ENCODE measurements around the gene ZDHHC19.
"Not testable (repeated sequence)": the region's sequence is repeated elsewhere in the genome, so short reads cannot be mapped to it uniquely, and the experiment has no call there.

ZDHHC19 gene

GRCh38 chr3:196203846-196204245 lies 7.4 kb downstream of the ZDHHC19 start:
- DNase-seq (ENCODE audit: low read depth in 3 of 3) = no peak

DNA sequence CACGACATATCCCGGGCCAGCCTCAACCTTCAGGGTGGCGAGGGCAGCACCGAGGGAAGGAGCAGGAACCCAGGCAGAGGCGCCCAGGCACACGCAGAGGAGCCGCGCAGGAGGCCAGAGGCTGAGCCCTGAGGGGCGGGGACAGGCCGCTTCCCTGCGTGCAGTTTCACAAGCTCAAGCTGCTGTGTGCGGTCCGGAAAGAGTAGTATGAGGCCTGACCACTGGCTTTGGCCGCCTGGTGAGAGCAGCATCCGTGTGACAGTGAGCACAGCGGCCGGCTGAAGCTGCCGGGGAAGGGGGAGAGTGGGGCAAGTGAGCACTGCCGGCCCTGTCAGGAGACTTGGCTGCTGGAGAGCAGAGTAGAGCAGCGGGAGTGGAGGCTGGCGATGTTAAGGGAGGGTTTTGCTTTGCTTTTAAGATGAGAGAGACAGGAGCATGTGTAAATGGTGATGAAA lies 8.7 kb downstream of the ZDHHC19 start:
- DNase-seq (ENCODE audit: low read depth in 3 of 3) = no peak

DNA sequence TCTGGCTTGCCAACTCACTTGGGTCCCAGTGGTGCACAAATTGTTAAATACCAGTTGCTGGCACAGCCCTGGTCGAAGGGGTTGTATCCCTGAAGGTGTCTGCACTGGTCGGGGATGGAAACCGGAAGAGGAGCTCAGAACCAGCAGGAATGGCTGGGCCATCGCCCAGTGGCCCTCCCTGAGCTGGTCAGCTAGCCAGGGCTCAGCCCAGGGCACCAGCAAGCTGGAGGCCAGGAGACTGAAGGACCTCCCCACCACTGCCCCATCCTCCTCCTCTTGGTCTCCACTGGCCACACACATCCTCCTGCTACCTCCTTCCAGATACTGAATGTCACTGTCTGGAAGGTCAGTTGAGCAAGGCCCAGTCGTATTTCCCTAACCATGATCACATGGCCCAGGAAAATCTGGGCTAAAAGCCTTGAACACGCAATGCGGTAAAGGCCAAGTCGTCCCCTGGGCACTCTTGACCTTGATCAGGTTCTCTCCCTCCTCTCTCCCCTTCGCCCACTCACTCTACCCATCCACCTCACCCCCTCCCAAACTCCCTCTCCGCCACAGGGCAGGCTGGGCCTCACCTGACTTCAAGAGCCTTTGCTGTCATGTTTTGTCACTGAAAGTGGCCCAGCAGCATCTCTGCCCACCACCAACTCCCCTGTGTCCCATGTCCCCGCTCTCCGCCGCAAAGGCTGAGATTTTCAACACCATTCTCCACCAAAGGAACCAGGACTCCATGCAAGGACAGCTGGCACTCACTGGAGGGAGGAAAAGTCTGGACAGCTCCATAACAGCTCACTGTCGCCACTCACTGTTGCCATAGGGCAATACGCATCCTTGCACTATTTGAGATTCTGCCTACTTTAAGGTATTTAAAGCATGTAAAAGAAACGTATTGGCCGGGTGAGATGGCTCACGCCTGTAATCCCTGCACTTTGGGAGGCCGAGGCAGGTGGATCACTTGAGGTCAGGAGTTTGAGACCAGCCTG lies 12.1 kb downstream of the ZDHHC19 start:
- no peak for DNase-seq (ENCODE audit: low read depth in 3 of 3)

GRCh38 chr3:196198081-196198675 lies 13.0 kb downstream of the ZDHHC19 start:
- DNase-seq (ENCODE audit: low read depth in 3 of 3) = no peak

GRCh38 chr3:196197524-196197923 lies 13.7 kb downstream of the ZDHHC19 start:
- no peak for DNase-seq (ENCODE audit: low read depth in 3 of 3)

- DNase-seq (ENCODE audit: low read depth in 3 of 3) = no peak
Observed at GRCh38 chr3:196195664-196196265, 15.4 kb downstream of the ZDHHC19 start.

DNA sequence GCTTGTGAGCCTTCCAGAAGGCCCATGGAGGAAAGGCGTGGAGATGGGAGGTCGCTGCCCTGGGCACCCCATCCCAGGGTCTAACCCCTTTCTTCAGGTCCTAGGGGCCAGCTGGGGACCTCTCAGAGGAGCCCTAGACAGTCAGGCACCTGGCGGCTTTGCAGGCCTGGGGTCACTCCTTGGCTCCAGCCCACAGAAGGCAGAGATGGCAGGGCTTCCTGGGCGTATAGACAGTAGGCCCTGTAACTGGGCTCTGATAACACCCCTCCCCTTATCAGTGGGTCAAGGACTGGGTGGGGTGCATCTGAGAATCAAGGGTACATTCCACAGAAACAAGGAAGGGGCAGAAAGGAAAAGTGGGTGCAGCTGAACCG lies 16.7 kb downstream of the ZDHHC19 start:
- no peak for DNase-seq (ENCODE audit: low read depth in 3 of 3)

GRCh38 chr3:196193736-196194541 lies 17.3 kb downstream of the ZDHHC19 start:
- no peak for DNase-seq (ENCODE audit: low read depth in 3 of 3)

- no peak for DNase-seq (ENCODE audit: low read depth in 3 of 3)
Observed at GRCh38 chr3:196193133-196193735, 18.0 kb downstream of the ZDHHC19 start.

DNA sequence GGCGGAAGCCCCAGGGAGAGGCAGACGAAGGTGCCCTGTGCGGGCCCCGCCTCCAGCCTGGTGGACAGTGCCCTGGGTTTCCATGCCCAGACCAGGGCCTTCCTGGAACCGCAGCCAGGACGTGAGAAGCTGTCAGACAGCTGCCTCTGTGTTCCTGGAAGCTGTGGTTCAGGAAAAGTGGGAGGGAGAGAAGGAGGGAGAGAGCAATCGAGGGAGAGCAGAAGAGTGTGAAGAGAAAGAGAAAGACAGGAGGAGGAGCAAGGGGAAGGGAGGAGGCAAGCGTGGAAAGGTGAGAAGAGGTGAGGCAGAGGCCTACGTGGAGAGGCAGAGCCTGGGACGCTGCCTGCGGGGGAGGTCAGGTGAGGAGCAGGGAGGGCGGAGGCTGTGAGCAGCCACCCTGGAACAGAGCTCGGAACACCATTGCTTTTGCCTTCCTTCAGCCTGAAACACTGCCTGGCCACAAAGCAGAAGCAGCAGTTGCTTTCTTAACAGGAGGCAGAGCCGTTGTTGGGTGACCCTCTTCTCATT lies 18.6 kb downstream of the ZDHHC19 start:
- DNase-seq (ENCODE audit: low read depth in 3 of 3) = no peak

- peak in 1 of 3 experiments; percentile 28 for DNase-seq (ENCODE audit: low read depth in 3 of 3)
Observed at GRCh38 chr3:196192036-196192523, 19.1 kb downstream of the ZDHHC19 start.

- DNase-seq (ENCODE audit: low read depth in 3 of 3) = no peak
Observed at GRCh38 chr3:196189566-196190347, 21.4 kb downstream of the ZDHHC19 start.

- no peak for DNase-seq (ENCODE audit: low read depth in 3 of 3)
Observed at GRCh38 chr3:196186651-196187573, 24.3 kb downstream of the ZDHHC19 start.

- DNase-seq (ENCODE audit: low read depth in 3 of 3) = no peak
Observed at GRCh38 chr3:196184881-196185280, 26.3 kb downstream of the ZDHHC19 start.

DNA sequence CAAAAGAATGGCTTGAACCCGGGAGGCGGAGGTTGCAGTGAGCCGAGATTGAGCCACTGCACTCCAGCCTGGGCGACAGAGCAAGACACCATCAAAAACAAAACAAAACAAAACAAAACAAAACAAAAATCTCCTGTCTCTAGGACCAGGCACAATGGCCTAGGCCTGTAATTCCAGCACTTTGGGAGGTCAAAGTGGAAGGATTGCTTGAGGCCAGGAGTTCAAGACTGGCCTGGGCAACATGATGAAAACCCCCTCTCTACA lies 27.1 kb downstream of the ZDHHC19 start:
- DNase-seq (ENCODE audit: low read depth in 3 of 3) = not testable (repeated sequence)

GRCh38 chr3:196181127-196181546 lies 30.1 kb downstream of the ZDHHC19 start:
- no peak for DNase-seq (ENCODE audit: low read depth in 3 of 3)

DNA sequence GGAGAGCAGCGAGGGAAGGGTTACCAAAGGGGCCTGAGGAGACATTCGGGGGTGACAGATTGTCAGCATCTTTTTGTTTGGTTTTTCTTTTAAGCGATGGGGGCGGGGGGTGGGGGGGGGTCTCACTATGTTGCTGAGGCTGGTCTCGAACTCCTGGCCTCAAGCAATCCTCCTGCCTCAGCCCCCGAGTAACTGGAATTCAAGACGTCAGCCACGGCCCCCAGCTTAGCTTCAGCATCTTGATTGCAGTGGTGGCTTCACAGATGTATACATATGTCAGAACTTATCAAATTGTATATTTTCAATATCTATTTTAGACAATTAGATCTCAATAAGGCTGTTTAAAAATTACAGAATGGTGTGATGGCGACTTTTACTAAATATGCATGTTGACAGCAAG lies 30.9 kb downstream of the ZDHHC19 start:
- no peak for DNase-seq (ENCODE audit: low read depth in 3 of 3)

DNA sequence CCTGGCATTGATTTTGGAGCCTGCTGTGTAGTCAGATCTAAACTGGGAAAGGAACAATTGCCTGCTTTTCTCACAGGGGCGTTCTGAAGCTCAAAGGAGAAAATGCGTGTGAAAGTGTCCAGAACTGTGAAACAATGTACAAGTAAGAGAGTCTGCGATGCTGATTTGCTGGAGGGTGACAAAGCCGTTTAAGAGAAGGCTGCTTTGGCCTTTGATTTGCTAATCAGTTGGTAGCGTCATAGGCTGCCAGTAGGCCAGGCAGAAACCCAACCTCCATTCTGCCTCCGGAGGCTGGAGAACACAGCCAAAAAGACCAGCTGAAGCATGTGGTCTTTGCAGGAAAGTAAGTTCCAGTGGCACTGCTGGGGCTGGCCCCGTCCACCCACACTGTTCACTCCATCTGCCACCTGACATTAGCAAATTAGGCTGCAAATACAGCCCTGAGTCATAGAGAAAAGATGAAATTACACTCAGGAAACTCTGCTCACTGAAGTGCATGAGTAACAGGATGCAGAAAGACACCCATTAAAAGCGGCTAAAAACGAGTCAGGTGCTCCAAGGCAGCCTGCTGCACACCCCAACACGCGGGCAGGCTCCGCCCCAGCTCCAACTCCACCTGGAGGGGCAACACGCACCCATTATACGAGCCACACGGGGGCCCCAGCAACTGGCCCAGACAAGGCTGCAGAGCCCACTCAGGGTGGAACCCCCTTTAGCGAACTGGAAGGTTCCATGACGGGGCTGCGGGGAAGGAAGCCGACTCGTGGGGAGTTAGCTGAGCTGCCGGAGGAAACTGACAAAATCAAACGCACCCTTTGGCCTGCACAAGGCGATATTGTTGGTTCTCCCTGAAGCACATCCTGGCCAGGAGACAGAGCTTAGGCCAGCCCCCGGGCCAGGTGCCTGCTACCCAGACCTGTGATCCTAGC lies 31.6 kb downstream of the ZDHHC19 start:
- peak; percentile 65 to 77 (median 73) for DNase-seq (ENCODE audit: low read depth in 3 of 3)
